Endothelial cell of umbilical vein (primary cell): ENCODE data around the gene HASPIN. TPM values are rescaled to one million over a fixed set of nuclear protein-coding genes. Genes with fewer than 3 reads are reported as not detected.

Experiments
- BruUV-seq: library from RNA; stranded (reverse); fragments of 400-500 nt; replicated peaks from 2 replicates; lab custom pipeline; 2021; lab: Mats Ljungman, UMichigan
- CTCF ChIA-PET: fragments of 300-600, 350-600 bp; sonication (Branson Sonifier 250); formaldehyde crosslinking; loops from one replicate; lab custom pipeline; 2021; ENCODE audit warnings: antibody characterized with exemption, inconsistent platforms; lab: Charles Lee
- POLR2A ChIA-PET: fragments of 300-600, 350-600 bp; sonication (Branson Sonifier 250); formaldehyde crosslinking; loops from one replicate; lab custom pipeline; 2021; ENCODE audit warnings: antibody characterized with exemption, inconsistent platforms; lab: Charles Lee
- DNase-seq: peaks from one replicate; pipeline ENCODE4 v3.0.0-alpha.2; 2011; ENCODE audit warnings: low read depth, low spot score
- FAIRE-seq: peaks from 2 replicates; lab custom pipeline; 2011; peaks lifted over from hg19 to GRCh38; lab: Jason Lieb, UNC
- H2AFZ ChIP-seq: 2 replicates; pipeline ENCODE4 v1.6.0; 2012; ENCODE audit warnings: low read depth, low read length, control low read depth, inconsistent platforms
- H3K27ac ChIP-seq: 2 replicates; pipeline ENCODE4 v1.5.1; 2011; ENCODE audit warnings: low read depth, mild to moderate bottlenecking, control low read depth, low read length, moderate library complexity; ENCODE audit not compliant: insufficient read depth
- H3K27me3 ChIP-seq, 2 experiments: 2 replicates each; pipeline versions ENCODE4 v1.6.0 to v1.6.1; 2011; ENCODE audit warnings: low read length in 2 of 2, mixed read lengths in 1 of 2; ENCODE audit not compliant: control insufficient read depth in 2 of 2, insufficient read depth in 2 of 2
- H3K36me3 ChIP-seq, 2 experiments: 2 replicates in 1 of 2; 3 replicates in 1 of 2; pipeline ENCODE4 v1.5.1; 2011; ENCODE audit warnings: low read length in 2 of 2, mild to moderate bottlenecking in 1 of 2, moderate library complexity in 1 of 2; ENCODE audit not compliant: control insufficient read depth in 2 of 2, insufficient read depth in 2 of 2; ENCODE audit errors: extremely low read depth in 1 of 2
- H3K4me1 ChIP-seq: 3 replicates; pipeline ENCODE4 v1.5.1; 2011; ENCODE audit warnings: mild to moderate bottlenecking, low read length; ENCODE audit not compliant: control insufficient read depth, insufficient read depth; ENCODE audit errors: extremely low read depth
- H3K4me2 ChIP-seq: 2 replicates; pipeline ENCODE4 v1.6.1; 2011; ENCODE audit warnings: low read length, control low read depth, mixed read lengths; ENCODE audit not compliant: insufficient read depth
- H3K4me3 ChIP-seq, 3 experiments: fragments of 200-600 bp in 1 of 3; sonication (generic), shearing (Covaris generic) in 1 of 3; replicated peaks in 1 of 3; 2 replicates each; pipeline ENCODE4 v1.5.1; 2011 to 2016; ENCODE audit warnings: control low read depth in 3 of 3, low read length in 3 of 3, mild to moderate bottlenecking in 2 of 3, inconsistent platforms in 1 of 3, low read depth in 1 of 3, moderate library complexity in 1 of 3; ENCODE audit not compliant: insufficient read depth in 1 of 3
- H3K79me2 ChIP-seq: 2 replicates; pipeline ENCODE4 v1.6.0; 2012; ENCODE audit warnings: low read length, inconsistent platforms; ENCODE audit not compliant: control insufficient read depth, insufficient read depth
- H3K9ac ChIP-seq: replicated peaks from 2 replicates; pipeline ENCODE3; 2011; ENCODE audit warnings: low read length, control low read depth; ENCODE audit not compliant: insufficient read depth; ENCODE audit errors: extremely low read depth
- H3K9me1 ChIP-seq: replicated peaks from 3 replicates; pipeline ENCODE4 v1.6.0; 2011; ENCODE audit warnings: mild to moderate bottlenecking, low read length; ENCODE audit not compliant: control insufficient read depth, insufficient read depth; ENCODE audit errors: extremely low read depth
- H3K9me3 ChIP-seq: replicated peaks from 2 replicates; pipeline ENCODE4 v1.5.1; 2012; ENCODE audit warnings: low read length, inconsistent platforms; ENCODE audit not compliant: control insufficient read depth, insufficient read depth
- H4K20me1 ChIP-seq: replicated peaks from 2 replicates; pipeline ENCODE3; 2011; ENCODE audit warnings: mild to moderate bottlenecking, low read length; ENCODE audit not compliant: control insufficient read depth, insufficient read depth; ENCODE audit errors: extremely low read depth
- CTCF ChIP-seq, 2 donors: IDR thresholded peaks; 1 replicate in 1 of 2; 2 replicates in 1 of 2; pipeline ENCODE4 v1.5.1; 2011; ENCODE audit warnings: low read length in 2 of 2, mild to moderate bottlenecking in 2 of 2, moderate library complexity in 2 of 2, control low read depth in 1 of 2, inconsistent platforms in 1 of 2, low read depth in 1 of 2; ENCODE audit not compliant: insufficient read depth in 1 of 2; ENCODE audit errors: extremely low read depth in 1 of 2
- EZH2 ChIP-seq: IDR thresholded peaks from 2 replicates; pipeline ENCODE4 v1.6.1; 2012; ENCODE audit warnings: borderline replicate concordance, low read depth, mild to moderate bottlenecking, moderate library complexity, low read length, inconsistent platforms; ENCODE audit not compliant: severe bottlenecking
- FOS ChIP-seq: IDR thresholded peaks from 2 replicates; pipeline ENCODE4 v1.6.1; 2011; ENCODE audit warnings: mild to moderate bottlenecking, low read length, moderate library complexity, borderline replicate concordance; ENCODE audit not compliant: insufficient read depth
- GATA2 ChIP-seq: IDR thresholded peaks from 2 replicates; pipeline ENCODE4 v1.7.0; 2011; ENCODE audit warnings: low read depth, mild to moderate bottlenecking, moderate library complexity, mixed read lengths, low read length; ENCODE audit not compliant: insufficient read length, insufficient read depth
- JUN ChIP-seq: IDR thresholded peaks from 2 replicates; pipeline ENCODE4 v1.6.1; 2011; ENCODE audit warnings: borderline replicate concordance, low read depth; ENCODE audit not compliant: insufficient read length, insufficient read depth
- MYC ChIP-seq: IDR thresholded peaks from one replicate; pipeline ENCODE4 v1.6.1; 2011; ENCODE audit warnings: mild to moderate bottlenecking, low read depth, low read length
- POLR2A ChIP-seq: IDR thresholded peaks from 2 replicates; pipeline ENCODE4 v1.6.1; 2012; ENCODE audit warnings: low read depth, mild to moderate bottlenecking, control low read depth, low read length
- POLR2AphosphoS5 ChIP-seq: IDR thresholded peaks from 2 replicates; pipeline ENCODE4 v1.6.1; 2012; ENCODE audit warnings: low read depth, mild to moderate bottlenecking, control low read depth, low read length, moderate library complexity; ENCODE audit not compliant: insufficient read depth
- dilution Hi-C: fragments of 300-500 bp; cut with MboI; formaldehyde crosslinking; loops from one replicate; pipeline ENCODE4 v1.15.0; 2019; ENCODE audit warnings: low sequenced_read_pairs; ENCODE audit not compliant: extremely low pct_ligation_motif_present
- intact Hi-C: fragments of 100-400 bp; cut with micrococcal nuclease; formaldehyde crosslinking; loops from one replicate; pipeline ENCODE4 v1.10.0; 2022
- polyA plus RNA-seq, 4 experiments: library from polyadenylated mRNA; depleted of rRNA in 3 of 4; stranded (reverse) in 3 of 4; unstranded in 1 of 4; fragments of >200 nt; gene quantifications; 2 replicates each; pipeline versions ENCODE4 v1.2.1 to v1.2.3, GENCODE V29; 2011 to 2012; ENCODE audit warnings: missing spikeins in 1 of 4
- total RNA-seq: library from RNA; stranded (reverse); gene quantifications from 2 replicates; pipeline ENCODE4 v1.2.3, GENCODE V29; 2021
- TF ChIP-seq, protein P1 (sequence below): IDR thresholded peaks from 2 replicates; pipeline ENCODE4 v1.6.1; 2011; ENCODE audit not compliant: insufficient read depth, insufficient read length

The HASPIN gene
- total and polyA plus RNA-seq, 2 donors (not counting 3 experiments of a cell fraction or from before 2014, with no cell fraction given): 2.7 to 13.2 TPM

DNA sequence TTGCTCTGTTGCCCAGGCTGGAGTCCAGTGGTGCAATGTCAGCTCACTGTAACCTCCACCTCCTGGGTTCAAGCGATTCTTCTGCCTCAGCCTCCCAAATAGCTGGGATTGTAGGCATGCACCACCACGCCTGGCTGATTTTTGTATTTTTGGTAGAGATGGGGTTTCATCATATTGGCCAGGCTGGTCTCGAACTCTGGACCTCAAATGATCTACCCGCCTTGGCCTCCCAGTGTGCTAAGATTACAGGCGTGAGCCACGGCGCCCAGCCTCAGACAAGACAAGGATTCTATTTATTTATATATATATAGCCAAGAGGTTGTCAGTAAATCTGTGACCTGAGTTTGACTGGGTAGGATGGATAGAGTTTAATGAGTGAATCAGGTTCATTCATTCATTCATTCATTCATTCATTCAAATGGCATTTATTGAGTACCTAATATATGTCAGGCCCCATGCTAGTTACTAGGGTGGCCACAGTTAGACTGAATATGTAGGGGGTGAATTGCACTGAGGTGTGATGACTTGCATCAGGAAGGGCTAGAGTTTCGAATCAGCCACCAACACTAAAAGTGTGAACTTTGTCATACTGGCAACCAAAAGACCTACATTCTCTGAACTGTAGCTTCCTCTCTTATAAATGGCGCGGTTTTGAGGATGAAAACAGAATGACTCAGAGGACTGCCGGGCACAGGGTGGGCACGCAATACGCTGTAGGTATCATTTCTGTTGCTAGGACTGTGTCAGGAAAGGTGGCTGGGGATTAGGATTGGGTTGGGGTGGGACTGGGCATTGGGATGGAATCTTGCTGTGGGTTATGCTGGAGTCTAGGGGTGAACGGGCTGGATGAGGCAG is 39.4 kb downstream of the HASPIN start:
- intact Hi-C loops: no loop called here
- H3K4me2 ChIP-seq: no peak overlapping the region
- H3K27ac ChIP-seq: no peak overlapping the region
- TF ChIP-seq JUN (no peak), FOS (no peak), MYC (no peak), POLR2A (no peak), CTCF (IDR thresholded peaks at IDR 0.05; ENCODE audit: extremely low read depth in 1 of 2, insufficient read depth in 1 of 2, low read depth in 1 of 2, low read length in 2 of 2) (no peak), POLR2AphosphoS5 (no peak), GATA2 (no peak), EZH2 (no peak)
- TF ChIP-seq, protein P1, sequence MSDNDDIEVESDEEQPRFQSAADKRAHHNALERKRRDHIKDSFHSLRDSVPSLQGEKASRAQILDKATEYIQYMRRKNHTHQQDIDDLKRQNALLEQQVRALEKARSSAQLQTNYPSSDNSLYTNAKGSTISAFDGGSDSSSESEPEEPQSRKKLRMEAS: no peak
- no peak overlapping the region for H3K9ac ChIP-seq
- peaks cover 2% of the 10 kb centered on the region for H3K4me1 ChIP-seq
- BruUV-seq: no TSS peak
- dilution Hi-C loops: no loop called here
- H3K4me3 ChIP-seq: no peak overlapping the region
- ChIA-PET CTCF (interaction anchor here (2.0 to 4.0 kb wide), 2 partner anchors 25 to 26 kb away, joined by 7 to 22 read pairs; no protein-coding TSS in a partner anchor), POLR2A (no interaction called here)
- no peaks in the 10 kb centered on the region for H3K9me1 ChIP-seq
- no peaks in the 10 kb centered on the region for H4K20me1 ChIP-seq
- no peaks in the 10 kb centered on the region for H3K36me3 ChIP-seq
- no peaks in the 10 kb centered on the region for H3K9me3 ChIP-seq
- DNase-seq (no peak), FAIRE-seq (no peak)
- no peaks in the 10 kb centered on the region for H3K79me2 ChIP-seq
- no peak overlapping the region for H2AFZ ChIP-seq
- H3K27me3 ChIP-seq: no peaks in the 10 kb centered on the region
